ENCODE results near the gene VDR.

Gene VDR

DNA sequence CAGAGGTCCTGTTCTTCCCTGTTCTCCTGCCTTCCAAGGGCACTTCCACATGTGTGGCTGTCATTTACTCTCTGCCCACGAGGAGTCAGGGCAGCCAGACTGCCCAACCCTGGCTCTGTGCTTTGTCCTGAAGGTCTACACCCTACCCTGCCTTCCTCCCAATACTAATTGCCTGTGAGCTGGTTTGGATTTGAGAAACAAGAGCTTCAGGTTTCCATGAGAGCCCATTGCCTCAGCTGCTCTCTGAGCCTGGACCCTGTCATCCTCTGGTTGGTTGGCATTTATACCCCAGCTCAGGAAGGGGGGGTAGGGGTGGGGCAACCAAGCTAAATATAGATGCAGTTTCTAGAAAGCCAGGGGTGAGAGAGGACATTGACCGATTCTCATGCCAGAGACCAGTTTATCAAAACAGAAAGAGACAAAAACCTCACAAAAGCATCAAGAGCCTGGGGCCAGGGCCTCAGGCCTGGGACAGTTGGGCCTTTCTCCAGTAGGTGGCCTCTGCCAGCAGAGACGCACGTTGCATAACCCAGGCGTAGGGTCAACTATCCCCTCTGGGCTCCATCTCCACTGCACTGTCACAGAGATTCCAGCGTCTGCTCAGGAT, 34.5 kb downstream of the VDR start:
- no peak for DNase-seq (ENCODE audit: low read depth in 3 of 3)

DNA sequence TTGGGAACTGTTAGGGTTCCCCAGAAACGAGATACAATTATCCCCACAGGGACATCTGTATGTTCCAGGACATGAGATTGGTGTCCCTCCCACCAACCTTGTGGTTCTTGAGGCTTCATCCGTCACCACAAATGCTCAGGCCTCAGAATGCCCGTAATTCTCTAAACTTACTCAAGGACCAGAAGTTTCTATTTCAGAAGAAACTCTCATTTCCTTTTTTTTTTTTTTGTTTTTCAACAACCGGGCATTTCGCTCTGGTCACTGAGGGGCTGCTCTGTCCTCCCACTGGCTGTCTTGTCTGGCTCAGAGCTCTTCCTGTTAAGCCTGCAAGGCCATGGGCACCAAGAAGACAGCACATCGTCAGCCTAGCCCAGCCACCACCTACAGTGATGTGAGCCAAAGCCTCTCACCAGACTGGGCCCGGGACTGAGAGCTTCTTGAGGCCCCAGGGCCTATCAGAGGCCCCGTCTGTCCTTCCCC, 36.2 kb downstream of the VDR start:
- no peak for DNase-seq (ENCODE audit: low read depth in 3 of 3)

DNA sequence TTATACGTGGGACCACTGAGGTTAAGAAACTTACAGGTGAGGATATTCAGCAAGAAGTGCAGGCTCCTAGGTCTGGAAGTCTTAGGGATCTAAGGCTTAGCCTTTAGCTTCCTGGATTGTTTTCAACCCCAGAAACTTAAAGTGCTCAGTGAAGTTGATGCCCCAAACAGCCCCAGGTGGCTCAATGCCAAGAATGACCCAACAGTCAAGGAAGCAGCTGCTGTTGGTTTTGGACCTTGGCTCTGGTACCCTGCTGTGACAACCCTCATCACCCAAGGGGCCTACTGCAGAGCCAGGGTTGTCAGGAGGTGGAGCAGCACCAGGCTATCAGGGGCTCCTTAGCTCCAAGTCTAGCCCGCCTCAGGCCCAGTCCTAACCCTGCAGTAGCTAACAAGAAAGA, 36.8 kb downstream of the VDR start:
- no peak for DNase-seq (ENCODE audit: low read depth in 3 of 3)

DNA sequence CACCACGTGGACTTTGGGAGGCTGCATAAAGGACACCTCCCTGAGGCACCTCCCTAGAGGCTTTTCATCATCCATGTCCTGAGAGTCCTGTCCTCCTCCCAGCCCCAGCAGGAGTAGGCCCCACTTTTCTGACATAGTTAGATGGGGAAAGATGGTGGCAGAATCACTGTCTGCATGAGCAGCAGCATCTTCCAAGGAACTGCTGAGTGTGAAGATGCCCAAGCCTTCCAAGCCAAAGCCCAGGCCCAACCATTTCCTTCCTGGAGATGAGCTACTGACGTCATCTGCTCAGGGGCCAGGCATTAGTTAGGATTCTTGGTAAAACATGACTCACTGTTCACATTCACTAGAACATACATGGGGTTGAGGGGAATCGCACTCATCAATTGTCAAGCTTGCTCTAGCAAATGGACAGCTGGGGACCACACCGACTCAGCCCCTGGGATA, 37.3 kb downstream of the VDR start:
- DNase-seq (ENCODE audit: low read depth in 3 of 3), result peak in 2 of 3 donors; percentile 42 to 65

DNA sequence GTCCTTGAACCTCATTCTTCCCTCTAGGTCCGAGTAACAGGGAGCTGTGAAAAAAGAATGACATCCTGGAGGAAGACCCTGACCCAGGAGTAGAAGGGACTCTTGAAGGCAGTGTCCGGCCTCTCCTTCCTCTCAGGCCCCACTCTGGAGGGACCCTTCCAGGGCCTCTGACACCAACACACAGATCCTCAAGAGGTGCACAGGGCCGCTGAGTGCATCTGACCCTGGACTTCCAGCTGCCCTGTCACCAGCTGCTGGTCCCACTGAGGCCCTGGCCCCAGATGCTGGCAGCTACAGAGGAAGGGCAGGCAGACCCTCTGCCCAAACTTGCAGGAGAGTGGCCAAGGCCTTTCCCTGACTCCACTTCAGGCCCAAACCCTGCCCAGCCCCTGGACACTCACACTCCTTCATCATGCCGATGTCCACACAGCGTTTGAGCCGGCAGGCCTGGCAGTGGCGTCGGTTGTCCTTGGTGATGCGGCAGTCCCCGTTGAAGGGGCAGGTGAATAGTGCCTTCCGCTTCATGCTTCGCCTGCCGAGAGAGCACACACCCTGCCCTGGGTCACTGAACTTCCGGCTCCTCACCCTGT, 40.1 kb downstream of the VDR start:
- DNase-seq (ENCODE audit: low read depth in 3 of 3), result no peak

DNA sequence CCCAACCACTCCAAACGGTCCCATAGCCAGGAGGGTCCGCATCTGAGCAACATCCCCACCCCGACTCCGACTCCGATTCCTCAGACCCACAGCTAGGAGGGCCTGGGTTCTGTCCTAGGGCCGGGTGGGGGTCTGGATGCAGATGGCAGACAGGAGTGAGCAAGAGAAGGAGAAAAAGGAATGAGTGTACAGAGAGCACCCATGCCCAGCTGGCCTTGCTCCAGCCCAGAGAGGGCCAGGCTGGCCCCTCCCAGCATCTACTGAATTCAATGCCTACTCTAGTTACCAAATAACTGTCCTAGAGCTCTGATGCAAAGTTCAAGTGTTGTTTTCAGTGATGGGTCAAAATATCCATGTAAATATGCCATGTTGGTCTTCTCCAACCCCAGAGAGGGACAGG, 40.8 kb downstream of the VDR start:
- DNase-seq (ENCODE audit: low read depth in 3 of 3), result no peak

DNA sequence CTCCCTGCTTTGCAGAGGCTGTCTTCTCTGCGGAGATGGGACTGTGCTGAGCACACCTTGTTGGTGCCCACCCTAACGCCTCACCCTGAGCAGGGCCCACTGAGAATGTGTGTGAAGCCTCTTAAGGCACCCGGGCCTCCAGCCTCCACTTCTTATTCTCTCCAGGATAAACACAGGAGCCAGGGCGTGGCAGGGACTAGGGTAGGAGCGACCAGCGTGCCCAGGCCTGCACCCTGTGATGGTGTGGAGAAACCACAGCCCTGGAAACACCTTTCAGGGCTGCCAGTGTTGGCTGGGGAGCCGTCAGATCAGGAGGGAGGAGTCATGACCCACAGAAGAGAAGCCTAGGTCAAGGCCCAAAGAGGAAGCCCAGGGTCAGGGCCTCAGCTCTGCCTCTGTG, 41.3 kb downstream of the VDR start:
- no peak for DNase-seq (ENCODE audit: low read depth in 3 of 3)

DNA sequence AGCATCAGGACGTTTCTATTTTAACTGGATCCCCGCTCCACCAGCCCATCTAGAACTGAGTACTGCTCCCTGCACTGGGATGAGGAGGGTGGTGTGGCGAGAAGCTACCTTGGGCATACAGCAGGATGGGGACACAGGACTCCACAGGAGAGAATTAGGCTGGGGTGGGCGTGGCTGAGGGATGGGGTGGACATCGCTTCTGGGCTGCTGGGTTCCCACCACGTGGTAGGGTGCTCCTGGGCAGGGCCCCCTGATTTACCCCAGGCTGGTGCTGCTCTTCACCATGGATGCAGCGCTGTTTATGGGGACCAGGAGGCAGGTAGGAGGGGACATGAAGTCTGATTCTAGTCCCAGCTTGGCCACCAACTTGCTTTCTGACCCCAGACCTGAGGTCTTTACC, 41.9 kb downstream of the VDR start:
- no peak for DNase-seq (ENCODE audit: low read depth in 3 of 3)

DNA sequence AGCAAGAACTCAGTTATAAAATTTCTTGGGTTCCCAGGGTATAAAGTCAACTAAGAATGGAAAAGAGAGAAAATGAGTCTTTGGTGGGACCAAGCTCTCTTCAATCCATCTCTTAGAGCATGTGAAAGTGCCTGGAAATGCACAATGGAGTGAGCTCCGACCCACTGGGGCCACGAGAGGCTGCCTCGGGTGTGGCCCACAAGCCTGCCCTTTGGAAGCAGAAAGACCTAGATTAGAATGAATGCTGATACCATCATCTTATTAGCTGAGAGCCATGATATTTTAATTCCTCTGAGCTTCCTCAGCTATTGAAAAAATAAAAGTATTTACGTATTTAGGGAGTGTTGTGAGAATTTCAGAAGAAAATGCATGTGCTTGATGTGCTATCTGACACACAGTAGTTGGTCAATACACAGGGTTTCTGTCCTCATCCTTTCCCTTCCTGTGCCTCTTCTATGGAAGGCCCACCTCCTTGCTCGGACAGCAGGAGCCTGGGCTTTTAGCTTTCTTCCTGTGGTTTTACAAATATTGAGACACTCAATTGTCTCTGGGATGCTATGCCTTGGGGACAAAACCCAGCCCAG, 42.5 kb downstream of the VDR start:
- no peak for DNase-seq (ENCODE audit: low read depth in 3 of 3)

DNA sequence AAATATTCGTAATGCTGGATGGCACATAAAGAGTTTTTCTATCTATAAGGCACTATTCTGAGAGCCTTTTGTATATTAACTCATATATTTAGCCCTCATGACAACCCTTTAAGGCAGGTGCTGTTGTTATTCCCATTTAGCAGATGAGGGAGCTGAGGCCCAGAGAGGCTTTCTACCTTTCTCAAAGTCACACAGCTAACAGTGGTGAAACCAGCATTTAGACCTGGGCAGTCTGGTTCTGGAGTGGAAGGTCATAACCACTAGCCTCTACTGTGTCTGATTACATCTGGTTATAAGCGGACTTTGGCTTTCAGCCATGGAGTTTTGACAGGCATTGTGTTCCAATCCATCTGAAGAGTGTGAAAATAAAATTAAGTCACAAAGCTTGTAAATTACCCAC, 43.9 kb downstream of the VDR start:
- DNase-seq (ENCODE audit: low read depth in 3 of 3), result no peak

DNA sequence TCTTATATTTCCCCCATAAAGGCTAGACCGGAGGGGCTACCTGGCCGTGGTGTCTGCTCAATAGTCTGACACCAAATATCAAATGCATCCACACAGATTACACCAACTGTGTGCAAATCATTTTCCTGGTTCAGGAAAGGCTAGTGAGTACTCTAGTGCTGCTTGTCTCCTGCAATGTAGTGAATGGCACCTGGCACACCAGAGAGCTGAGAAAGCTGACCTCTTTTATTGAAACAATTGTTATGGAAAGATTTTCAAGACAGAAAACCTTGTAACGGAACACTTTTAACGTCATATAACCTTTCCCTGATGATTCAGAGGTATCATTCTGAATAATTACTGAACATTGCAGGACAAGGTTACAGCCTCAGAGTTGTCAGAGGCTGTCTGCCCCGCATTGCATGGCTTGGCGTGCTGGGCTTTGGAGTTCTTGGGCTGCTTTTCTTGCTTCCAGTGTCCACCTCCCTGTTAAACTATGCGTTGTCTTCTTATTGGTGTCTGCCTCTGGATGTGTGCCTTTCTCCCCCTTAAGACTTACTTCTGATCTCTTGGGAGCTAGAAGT, 44.4 kb downstream of the VDR start:
- no peak for DNase-seq (ENCODE audit: low read depth in 3 of 3)

DNA sequence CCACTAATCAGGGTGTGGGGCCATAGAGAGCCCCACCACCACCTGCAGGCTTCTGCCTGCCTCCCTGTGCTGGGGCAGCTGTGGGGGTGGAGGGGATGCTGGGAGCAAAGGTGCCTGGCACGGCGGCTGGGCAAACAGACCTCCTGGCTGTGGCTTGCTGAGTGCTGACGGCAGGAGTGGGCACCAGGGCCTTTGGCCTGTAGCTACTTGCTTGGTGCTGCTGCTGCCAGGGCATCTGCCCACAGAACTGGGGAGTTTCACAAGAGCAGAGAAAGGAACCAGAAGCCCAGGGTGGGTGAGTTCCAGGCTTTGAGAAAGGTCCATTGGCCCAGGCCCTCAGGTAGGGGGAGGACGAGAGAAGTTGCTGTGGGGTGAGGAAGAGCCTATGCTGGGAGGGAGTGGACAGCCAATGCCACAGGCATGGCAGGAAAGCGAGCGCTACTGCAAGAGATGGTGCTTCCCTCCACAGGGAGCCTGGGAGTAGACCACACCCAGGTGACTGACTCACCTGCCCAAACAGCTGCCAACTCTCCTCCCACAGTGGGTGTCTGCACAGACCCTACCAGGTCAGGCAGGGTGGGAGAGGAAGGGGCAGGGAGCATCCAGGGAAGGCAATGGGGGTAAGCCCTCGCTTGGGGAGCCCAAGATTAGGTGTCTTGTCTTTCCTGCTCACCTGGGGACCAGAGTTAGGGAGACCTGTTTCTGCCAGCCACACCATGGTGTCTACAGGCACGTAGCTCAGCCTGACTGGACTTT, 46.1 kb downstream of the VDR start:
- no peak for DNase-seq (ENCODE audit: low read depth in 3 of 3)

DNA sequence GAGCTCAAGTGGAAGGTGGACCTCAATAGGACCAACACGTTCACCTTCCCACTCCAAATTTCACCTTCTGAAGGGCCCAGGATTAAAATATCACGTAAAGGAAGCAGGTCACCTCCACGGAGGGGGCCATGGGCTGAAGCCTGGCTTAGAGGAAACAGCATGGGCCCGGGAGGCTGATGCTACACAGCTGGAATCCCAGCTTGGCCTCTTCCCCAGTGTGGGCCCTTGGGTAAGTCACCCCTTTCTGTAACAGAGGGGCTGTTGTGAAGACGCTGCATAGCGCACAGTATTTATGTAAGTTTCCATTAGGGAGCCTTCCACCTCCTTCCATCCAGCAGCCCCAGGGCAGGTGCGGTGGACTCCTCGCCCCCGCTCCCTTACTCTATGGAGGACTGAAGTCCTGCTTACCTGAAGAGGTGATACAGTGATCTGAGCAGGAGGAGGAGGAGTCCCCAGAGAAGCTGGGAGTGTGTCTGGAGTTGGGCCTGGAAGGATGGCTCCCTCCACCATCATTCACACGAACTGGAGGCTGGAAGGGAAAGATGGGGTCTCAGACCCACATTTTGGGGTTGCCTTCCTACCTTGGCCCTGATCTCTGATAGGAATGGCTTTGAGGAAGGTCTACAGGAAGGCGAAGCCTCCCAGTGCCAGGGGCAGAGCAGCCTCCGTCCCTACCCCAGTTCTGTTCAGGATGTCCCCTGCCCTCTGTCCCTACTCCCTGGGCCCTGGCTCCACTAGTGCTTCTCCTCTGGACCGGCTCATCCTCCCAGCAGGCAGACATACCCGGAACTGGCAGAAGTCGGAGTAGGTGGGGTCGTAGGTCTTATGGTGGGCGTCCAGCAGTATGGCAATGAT, 47.8 kb downstream of the VDR start:
- DNase-seq (ENCODE audit: low read depth in 3 of 3), result no peak

DNA sequence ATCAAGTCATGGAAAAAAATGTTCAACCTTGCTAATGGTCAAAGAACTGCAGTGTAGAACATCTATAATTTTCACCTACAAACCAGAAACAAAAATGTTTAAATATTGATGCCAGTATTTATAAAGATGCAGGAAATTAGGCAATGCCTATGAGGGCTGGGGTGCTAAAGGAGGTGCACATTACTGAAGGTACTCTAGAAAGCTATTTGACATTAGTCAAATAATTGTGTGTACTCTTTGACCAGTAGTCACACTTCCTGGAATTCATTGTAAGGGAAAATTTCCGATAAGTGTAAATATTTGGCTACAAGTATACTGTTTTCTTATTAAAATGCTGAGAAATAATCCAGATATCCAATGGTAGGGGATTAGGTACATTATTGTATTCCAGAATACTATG, 48.7 kb downstream of the VDR start:
- DNase-seq (ENCODE audit: low read depth in 3 of 3), result no peak

DNA sequence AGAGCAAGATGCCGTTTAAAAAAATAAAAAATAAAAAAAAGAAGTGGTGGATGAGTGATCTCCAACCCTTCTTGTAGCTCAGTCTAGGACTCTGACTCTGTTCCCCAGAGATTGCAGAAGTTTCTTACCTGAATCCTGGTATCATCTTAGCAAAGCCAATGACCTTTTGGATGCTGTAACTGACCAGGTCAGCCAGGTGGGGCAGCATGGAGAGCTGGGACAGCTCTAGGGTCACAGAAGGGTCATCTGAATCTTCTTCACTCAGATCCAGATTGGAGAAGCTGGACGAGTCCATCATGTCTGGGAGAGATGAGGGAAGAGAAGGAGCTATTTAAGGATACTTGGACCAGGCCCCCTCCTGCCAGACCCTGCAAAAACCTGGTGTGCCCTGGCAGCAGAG, 49.3 kb downstream of the VDR start:
- DNase-seq (ENCODE audit: low read depth in 3 of 3), result no peak

DNA sequence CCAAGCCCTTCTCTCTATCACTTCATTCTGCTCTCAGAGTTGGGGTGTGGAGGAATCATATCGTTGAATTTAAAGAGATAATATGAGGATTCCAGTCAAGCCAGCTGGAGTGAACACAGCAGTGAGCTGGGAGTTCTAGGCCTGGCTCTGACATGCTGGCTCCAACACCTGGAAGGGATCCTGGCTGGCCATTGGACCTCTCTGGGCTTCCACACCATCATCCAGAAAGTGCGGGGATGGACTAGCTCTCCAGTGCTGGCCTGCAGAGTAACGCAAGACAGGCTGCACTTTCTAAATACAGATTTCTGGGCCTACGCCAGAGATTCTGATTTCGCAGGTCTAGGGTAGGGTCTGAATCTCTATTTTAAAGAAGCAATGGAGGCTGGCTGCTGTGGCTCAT, 50.3 kb downstream of the VDR start:
- no peak for DNase-seq (ENCODE audit: low read depth in 3 of 3)

DNA sequence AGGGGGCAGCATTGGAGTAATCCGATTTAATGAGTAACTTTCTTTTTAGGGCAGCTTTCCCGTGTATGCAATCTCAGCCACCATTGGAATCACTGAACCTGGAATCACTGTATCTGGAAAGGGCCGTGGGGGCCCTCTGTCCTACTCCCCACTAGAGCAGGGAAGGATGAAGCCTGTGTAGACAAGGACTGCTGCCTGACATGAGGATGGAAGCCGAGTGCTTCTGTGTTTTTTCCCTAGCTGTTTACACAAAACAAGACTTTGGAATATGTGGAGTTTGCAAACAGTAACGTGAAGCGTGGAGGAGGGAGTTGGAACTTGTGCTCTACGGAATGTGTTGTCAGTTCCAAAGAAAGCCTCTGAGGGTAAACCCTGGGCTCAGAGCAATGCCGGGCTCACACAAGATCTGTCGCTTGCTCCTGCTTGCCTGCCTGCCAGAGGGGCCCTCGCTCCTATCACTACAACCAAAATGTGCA, 52.7 kb downstream of the VDR start:
- no peak for DNase-seq (ENCODE audit: low read depth in 3 of 3)

DNA sequence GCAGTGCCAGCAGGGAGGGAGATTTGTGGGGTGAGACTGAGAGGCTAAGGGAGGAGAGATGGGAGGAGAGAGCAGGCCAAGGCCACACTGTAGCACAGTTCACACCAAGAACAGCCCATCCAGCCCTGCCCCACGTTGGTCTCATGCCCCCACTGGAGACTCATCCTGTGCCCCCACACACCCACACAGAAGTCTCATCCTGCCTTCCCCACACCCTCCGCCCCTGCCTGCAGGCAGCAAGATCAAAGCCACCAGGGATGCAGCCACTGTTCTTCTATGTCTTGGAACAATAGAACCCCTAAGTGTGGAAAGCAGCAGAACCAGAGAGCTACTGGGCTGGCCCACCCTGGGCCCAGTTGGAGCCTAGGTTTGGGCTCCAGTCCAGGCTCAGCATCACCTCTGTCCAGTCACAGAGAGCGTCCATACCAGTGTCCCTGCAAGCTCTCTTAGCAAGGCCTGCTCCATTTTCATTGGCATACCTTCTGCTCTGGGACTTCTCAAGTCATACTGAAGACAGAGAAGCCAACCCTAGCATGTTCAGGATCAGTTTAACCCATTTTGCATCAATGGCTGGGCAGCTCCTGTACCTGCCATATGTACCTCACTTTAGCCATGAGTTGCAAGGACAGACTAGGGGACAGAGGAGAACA, 53.4 kb downstream of the VDR start:
- DNase-seq (ENCODE audit: low read depth in 3 of 3), result no peak

DNA sequence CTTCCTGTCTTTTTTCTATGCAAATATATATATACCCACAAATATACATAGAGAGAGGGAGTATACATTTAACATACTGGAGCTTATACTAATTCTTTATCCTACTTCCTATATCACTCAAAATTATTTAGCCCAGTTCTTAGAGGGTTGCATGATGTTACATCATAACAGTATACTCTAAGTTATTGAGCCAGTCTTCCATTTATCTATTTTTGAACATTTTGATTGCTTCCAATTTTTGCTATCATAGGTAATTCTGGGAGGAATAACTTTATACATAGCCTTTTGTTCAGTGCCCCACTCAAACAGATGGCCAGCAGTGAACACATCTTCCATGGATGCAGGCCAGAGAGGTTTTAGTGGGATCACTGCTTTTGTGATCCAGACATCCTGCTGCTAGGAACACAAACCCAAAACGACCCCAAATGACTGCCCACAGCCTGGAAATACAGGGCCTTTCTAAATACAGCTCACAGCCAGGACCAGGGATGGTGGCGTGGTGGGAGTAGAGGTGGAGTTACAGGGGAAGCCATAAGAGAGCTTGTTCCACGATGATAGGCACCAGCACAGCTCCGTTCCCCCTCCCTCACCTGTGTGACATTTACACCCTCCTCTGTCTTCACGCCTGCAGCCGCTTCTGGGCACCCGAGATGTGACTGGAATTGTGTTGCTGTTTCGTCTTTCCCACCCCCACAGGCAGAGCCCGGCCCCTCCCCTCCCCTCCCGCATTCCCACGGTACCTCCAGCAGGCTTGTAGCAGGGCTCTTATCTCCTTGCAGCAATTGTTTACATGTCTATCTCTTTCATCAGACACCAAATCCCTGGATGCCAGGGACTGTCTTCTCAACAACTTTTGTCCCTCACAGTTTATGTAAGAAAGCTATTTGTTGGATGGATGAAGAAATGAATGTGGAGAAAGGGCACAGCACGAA, 54.4 kb downstream of the VDR start:
- no peak for DNase-seq (ENCODE audit: low read depth in 3 of 3)

DNA sequence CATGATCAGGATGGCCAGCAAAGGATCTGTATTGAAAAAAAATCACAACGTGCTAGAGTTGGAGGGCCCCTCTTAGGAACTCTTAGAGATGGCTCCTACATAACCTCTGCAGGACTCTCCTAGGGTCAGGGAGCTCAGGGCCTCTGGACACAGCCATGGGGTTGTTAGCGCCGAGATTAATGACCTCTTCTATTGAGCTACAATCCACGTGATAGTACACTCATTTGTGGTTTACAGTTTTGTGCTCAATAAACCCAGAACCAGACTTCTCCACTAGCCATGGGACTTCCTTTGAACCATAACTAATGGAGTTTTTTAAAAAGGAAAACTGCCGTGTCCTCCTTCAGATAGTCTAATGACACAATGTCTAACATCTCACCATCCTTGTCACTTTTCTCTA, 55.5 kb downstream of the VDR start:
- no peak for DNase-seq (ENCODE audit: low read depth in 3 of 3)

All from stimulated activated CD4-positive, alpha-beta T cell treated with anti-CD3 and anti-CD28 coated beads, TNF-alpha, amount 100 ng/mL, for 48 hours (primary cell).